ENCODE data around the gene AFMID. TPM values are rescaled to one million over a fixed set of nuclear protein-coding genes. Genes with fewer than 3 reads are reported as not detected.

AFMID gene
- total RNA-seq, 1 donor from 2014 or later: 32.3 TPM

- no peak for DNase-seq (ENCODE audit: low spot score in 2 of 2, unreplicated experiment in 2 of 2)
- Mint-ChIP-seq H3K9me3 (no peaks in the 10 kb centered on the region), H3K27ac (no peak overlapping the region), H3K4me3 (no peak overlapping the region), H3K27me3 (ENCODE audit: low read depth) (no peaks in the 10 kb centered on the region), H3K4me1 (peaks cover 3% of the 10 kb centered on the region), H3K36me3 (no peaks in the 10 kb centered on the region)
- TF ChIP-seq, protein P1, sequence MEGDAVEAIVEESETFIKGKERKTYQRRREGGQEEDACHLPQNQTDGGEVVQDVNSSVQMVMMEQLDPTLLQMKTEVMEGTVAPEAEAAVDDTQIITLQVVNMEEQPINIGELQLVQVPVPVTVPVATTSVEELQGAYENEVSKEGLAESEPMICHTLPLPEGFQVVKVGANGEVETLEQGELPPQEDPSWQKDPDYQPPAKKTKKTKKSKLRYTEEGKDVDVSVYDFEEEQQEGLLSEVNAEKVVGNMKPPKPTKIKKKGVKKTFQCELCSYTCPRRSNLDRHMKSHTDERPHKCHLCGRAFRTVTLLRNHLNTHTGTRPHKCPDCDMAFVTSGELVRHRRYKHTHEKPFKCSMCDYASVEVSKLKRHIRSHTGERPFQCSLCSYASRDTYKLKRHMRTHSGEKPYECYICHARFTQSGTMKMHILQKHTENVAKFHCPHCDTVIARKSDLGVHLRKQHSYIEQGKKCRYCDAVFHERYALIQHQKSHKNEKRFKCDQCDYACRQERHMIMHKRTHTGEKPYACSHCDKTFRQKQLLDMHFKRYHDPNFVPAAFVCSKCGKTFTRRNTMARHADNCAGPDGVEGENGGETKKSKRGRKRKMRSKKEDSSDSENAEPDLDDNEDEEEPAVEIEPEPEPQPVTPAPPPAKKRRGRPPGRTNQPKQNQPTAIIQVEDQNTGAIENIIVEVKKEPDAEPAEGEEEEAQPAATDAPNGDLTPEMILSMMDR (IDR thresholded peaks at IDR 0.05; ENCODE audit: unreplicated experiment): no peak
Observed at GRCh38 chr17:78164748-78165607, 22.2 kb upstream of the AFMID start.

DNA sequence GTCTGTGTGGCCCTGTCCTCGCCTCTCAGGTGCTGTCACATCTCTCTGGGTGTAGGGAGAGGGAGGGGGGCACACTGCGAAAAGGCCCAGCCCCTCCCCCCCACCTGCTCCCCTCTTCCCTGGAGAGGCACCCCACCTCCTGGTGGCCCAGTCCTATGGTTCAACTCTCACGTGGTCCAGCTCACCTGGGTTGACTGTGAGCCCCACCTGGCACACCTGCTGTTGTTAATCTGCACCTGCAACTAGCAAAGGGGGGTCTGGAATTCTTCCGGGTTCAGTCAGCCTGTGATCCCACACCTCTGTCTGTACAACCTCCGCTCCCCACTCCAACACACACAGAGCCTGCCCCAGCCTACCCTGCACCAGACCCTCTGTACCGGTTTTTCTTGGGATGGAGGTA lies 20.7 kb upstream of the AFMID start:
- Mint-ChIP-seq H3K27me3 (ENCODE audit: low read depth) (no peaks in the 10 kb centered on the region), H3K36me3 (no peaks in the 10 kb centered on the region), H3K4me1 (peaks cover 3% of the 10 kb centered on the region), H3K9me3 (no peaks in the 10 kb centered on the region), H3K27ac (no peak overlapping the region), H3K4me3 (no peak overlapping the region)
- TF ChIP-seq, protein P1 (IDR thresholded peaks at IDR 0.05; ENCODE audit: unreplicated experiment): no peak
- DNase-seq (ENCODE audit: low spot score in 2 of 2, unreplicated experiment in 2 of 2): no peak

- Mint-ChIP-seq H3K4me1 (peaks cover 14% of the 10 kb centered on the region), H3K27me3 (ENCODE audit: low read depth) (no peaks in the 10 kb centered on the region), H3K9me3 (no peaks in the 10 kb centered on the region), H3K27ac (no peak within 1 kb of the TSS), H3K4me3 (peak within 1 kb of the TSS; percentile 70), H3K36me3 (peaks cover 1% of the 10 kb centered on the region)
- DNase-seq (ENCODE audit: low spot score in 2 of 2, unreplicated experiment in 2 of 2): peak; percentile 64 to 79
- TF ChIP-seq, protein P1 (IDR thresholded peaks at IDR 0.05; ENCODE audit: unreplicated experiment): no peak
Observed at GRCh38 chr17:78168242-78168902, 18.8 kb upstream of the AFMID start, which contains the start of gene SYNGR2. TSS of gene SYNGR2 (plus strand) at chr17:78168581. CDS start at chr17:78168617, 36 bp downstream.

DNA sequence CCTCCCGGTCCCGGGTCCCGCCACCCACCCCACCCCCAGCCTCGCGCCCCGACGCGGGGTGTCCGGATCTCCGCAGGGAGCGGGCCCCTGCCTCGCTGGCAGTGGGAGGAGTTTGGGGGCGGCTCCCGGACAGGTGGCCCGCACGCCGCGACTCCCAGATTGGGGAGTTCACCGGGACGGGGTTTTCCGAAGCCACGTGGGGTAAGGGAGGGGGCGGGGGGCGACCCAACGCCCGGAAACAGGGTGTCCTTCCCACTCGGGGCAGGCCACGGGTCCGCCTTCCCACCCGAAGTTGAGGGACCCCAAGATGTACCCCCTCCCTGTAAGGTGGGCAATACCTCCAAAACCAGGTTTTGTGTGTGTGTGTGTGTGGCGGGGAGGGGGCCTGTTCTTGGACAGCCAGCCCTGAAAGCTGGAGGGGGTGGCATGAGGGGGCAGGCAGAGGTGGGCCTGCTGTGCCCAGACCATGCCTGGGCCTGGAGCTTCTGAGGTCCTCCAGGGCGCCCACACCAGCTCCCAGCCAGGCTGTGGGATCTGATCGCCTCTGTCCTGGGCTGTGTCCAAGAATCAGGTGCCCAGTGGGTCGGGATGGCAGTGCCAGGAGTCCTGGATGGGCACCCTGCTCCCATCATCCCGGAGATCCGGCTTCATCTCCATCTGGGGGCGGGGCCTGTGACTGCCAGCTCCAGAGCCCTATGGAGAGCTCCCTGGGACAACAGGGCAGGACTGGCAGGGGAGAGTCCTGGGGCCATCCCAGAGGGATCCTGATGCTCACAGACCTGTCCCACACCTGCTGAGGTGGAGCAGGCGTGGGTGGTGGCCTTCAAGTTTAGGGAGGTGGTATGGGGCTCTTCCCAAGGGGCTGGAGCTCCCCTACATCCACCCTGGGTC lies 18.0 kb upstream of the AFMID start:
- Mint-ChIP-seq H3K9me3 (no peaks in the 10 kb centered on the region), H3K4me1 (peaks cover 14% of the 10 kb centered on the region), H3K27ac (no peak overlapping the region)

More for the DNA sequence above, 18.0 kb upstream of the AFMID start:
- peak in 1 of 2 experiments; percentile 49 for DNase-seq (ENCODE audit: low spot score in 2 of 2, unreplicated experiment in 2 of 2)
- Mint-ChIP-seq H3K27me3 (ENCODE audit: low read depth) (no peaks in the 10 kb centered on the region), H3K36me3 (peaks cover 9% of the 10 kb centered on the region), H3K4me3 (peak overlapping the region; percentile 70)
- TF ChIP-seq, protein P1 (IDR thresholded peaks at IDR 0.05; ENCODE audit: unreplicated experiment): no peak
